Endothelial cell (in vitro differentiated cells): ENCODE results near the gene MPZL2. TPM values are rescaled to one million over a fixed set of nuclear protein-coding genes. Genes with fewer than 3 reads are reported as not detected.

ENCODE experiments used
- DNase-seq: peaks from one replicate; pipeline ENCODE4 v3.0.0; 2021; ENCODE audit warnings: low spot score
- H3K27ac Mint-ChIP-seq: one replicate; pipeline ENCODE4 v1.8.0; 2021; ENCODE audit warnings: mixed read lengths, inconsistent platforms; ENCODE audit not compliant: unreplicated experiment
- H3K27me3 Mint-ChIP-seq: one replicate; pipeline ENCODE4 v1.8.0; 2021; ENCODE audit warnings: mild to moderate bottlenecking, moderate library complexity, mixed read lengths, inconsistent platforms; ENCODE audit not compliant: unreplicated experiment
- H3K36me3 Mint-ChIP-seq: one replicate; pipeline ENCODE4 v1.8.0; 2021; ENCODE audit warnings: mild to moderate bottlenecking, low read depth, mixed read lengths, inconsistent platforms; ENCODE audit not compliant: unreplicated experiment
- H3K4me1 Mint-ChIP-seq: one replicate; pipeline ENCODE4 v1.8.0; 2021; ENCODE audit warnings: mild to moderate bottlenecking, mixed read lengths, inconsistent platforms; ENCODE audit not compliant: unreplicated experiment
- H3K4me3 Mint-ChIP-seq: one replicate; pipeline ENCODE4 v1.8.0; 2021; ENCODE audit warnings: mild to moderate bottlenecking, mixed read lengths, inconsistent platforms; ENCODE audit not compliant: unreplicated experiment
- H3K9me3 Mint-ChIP-seq: one replicate; pipeline ENCODE4 v1.8.0; 2021; ENCODE audit warnings: mixed read lengths, inconsistent platforms; ENCODE audit not compliant: unreplicated experiment
- CTCF ChIP-seq: fragments of 200-600 bp; sonication (generic); IDR thresholded peaks from one replicate; pipeline ENCODE4 v1.5.0; 2021; ENCODE audit warnings: antibody characterized with exemption; ENCODE audit not compliant: unreplicated experiment
- total RNA-seq: library from RNA; stranded (reverse); fragmentation: NEBNext Ultra II Directional; extraction: Animal tissue kit (Norgen Biotek cat#: 25700); gene quantifications from one replicate; pipeline ENCODE4 v1.2.1, GENCODE V29; 2021; ENCODE audit not compliant: unreplicated experiment

The MPZL2 gene
- total RNA-seq, 1 donor from 2014 or later = 1.0 TPM

- DNase-seq = no peak
- Mint-ChIP-seq H3K9me3 (no peaks in the 10 kb centered on the region), H3K4me3 (no peak overlapping the region), H3K4me1 (peaks cover 14% of the 10 kb centered on the region), H3K27ac (peak overlapping the region; percentile 8), H3K36me3 (no peaks in the 10 kb centered on the region), H3K27me3 (no peaks in the 10 kb centered on the region)
- no peak for TF ChIP-seq CTCF
Observed at GRCh38 chr11:118206391-118207031, 57.6 kb downstream of the MPZL2 start.

GRCh38 chr11:118205606-118206378 is 58.3 kb downstream of the MPZL2 start:
- peaks cover 11% of the 10 kb centered on the region for H3K4me1 Mint-ChIP-seq
- no peaks in the 10 kb centered on the region for H3K27me3 Mint-ChIP-seq
- no peak overlapping the region for H3K27ac Mint-ChIP-seq
- no peaks in the 10 kb centered on the region for H3K9me3 Mint-ChIP-seq
- no peaks in the 10 kb centered on the region for H3K36me3 Mint-ChIP-seq
- no peak for TF ChIP-seq CTCF
- DNase-seq = no peak
- H3K4me3 Mint-ChIP-seq = no peak overlapping the region

Other genes with a start within 250 kb of the MPZL2 start
- gene TMPRSS4, start 187.2 kb downstream of the MPZL2 start, total RNA-seq = not detected
- not detected for gene SMIM35, start 177.3 kb downstream of the MPZL2 start, total RNA-seq
- gene SCN4B, start 111.5 kb downstream of the MPZL2 start, total RNA-seq = 3.1 TPM
- gene SCN2B, start 87.7 kb downstream of the MPZL2 start, total RNA-seq = not detected
- gene JAML, start 39.3 kb downstream of the MPZL2 start, total RNA-seq = 0.31 TPM
- gene MPZL3, start 11.9 kb downstream of the MPZL2 start, total RNA-seq = 10.7 TPM
- not detected for gene CD3E, start 40.4 kb upstream of the MPZL2 start, total RNA-seq
- gene CD3D, start 78.4 kb upstream of the MPZL2 start, total RNA-seq = not detected
- not detected for gene CD3G, start 80.0 kb upstream of the MPZL2 start, total RNA-seq
- 32.0 TPM for gene UBE4A, start 95.3 kb upstream of the MPZL2 start, total RNA-seq
- gene ATP5MG, start 137.3 kb upstream of the MPZL2 start, total RNA-seq = 280 TPM
- 104 TPM for gene KMT2A, start 172.2 kb upstream of the MPZL2 start, total RNA-seq